A549 (cell line): Measurements from ENCODE around the gene NUDT6. TPM values are rescaled to one million over a fixed set of nuclear protein-coding genes. Genes with fewer than 3 reads are reported as not detected.
A peak's percentile ranks its signal among the peaks of the same experiment; 100 is the strongest.

Experiments used
- ATAC-seq, 2 experiments: fragments of 200-7000 bp in 1 of 2; fragments of >200 bp in 1 of 2; cut with Nextera tagmentation in 1 of 2; cut with Tn5 transposase in 1 of 2; 3 replicates each; pipeline versions ENCODE4 v1.8.0 to v1.9.1; 2018 to 2020; ENCODE audit warnings: mild to moderate bottlenecking in 1 of 2, moderate library complexity in 1 of 2
- CTCF ChIA-PET: fragments of 300-600 bp; sonication (Branson Sonifier 250); formaldehyde crosslinking; extraction: SDS; loops from one replicate; lab custom pipeline; 2021; ENCODE audit warnings: antibody characterized with exemption, inconsistent platforms; lab: Yijun Ruan, JAX
- POLR2A ChIA-PET: fragments of 350-600 bp; formaldehyde crosslinking; extraction: SDS; loops from one replicate; lab custom pipeline; 2021; ENCODE audit warnings: antibody characterized with exemption, inconsistent platforms; lab: Yijun Ruan, JAX
- DNase-seq, 2 experiments: peaks; one replicate each; pipeline versions ENCODE4 v3.0.0 to v3.0.0-alpha.2; 2011 to 2016; ENCODE audit warnings: low read depth in 1 of 2, low spot score in 1 of 2
- FAIRE-seq: peaks from 2 replicates; lab custom pipeline; 2011; peaks lifted over from hg19 to GRCh38; lab: Jason Lieb, UNC
- H3K27ac ChIP-seq, 2 experiments: fragments of >200 bp; sonication (Bioruptor Twin); formaldehyde crosslinking; 3 replicates each; pipeline ENCODE4 v1.5.1; 2016 to 2017
- H3K4me1 ChIP-seq: fragments of >200 bp; sonication (Bioruptor Twin); formaldehyde crosslinking; 3 replicates; pipeline ENCODE4 v1.6.1; 2016
- H3K4me2 ChIP-seq: fragments of >200 bp; sonication (Bioruptor Twin); formaldehyde crosslinking; 3 replicates; pipeline ENCODE4 v1.6.1; 2016
- H3K4me3 ChIP-seq: fragments of >200 bp; sonication (Bioruptor Twin); formaldehyde crosslinking; 3 replicates; pipeline ENCODE4 v1.5.1; 2016
- H3K9me3 ChIP-seq: fragments of >200 bp; sonication (Bioruptor Twin); formaldehyde crosslinking; 3 replicates; pipeline ENCODE4 v1.6.1; 2016
- CEBPB ChIP-seq, 2 experiments: fragments of >200 bp in 1 of 2; sonication (Bioruptor Twin) in 1 of 2; formaldehyde crosslinking in 1 of 2; IDR thresholded peaks; 2 replicates each; pipeline ENCODE4 v1.6.1; 2012 to 2016
- CHD2 ChIP-seq: fragments of 150-350 bp; IDR thresholded peaks from 2 replicates; pipeline ENCODE4 v1.6.1; 2014; ENCODE audit warnings: low read length; ENCODE audit not compliant: partially characterized antibody
- EP300 ChIP-seq, 2 experiments: fragments of >200 bp; sonication (Bioruptor Twin); formaldehyde crosslinking; IDR thresholded peaks; 2 replicates in 1 of 2; 3 replicates in 1 of 2; pipeline ENCODE4 v1.6.1; 2016 to 2017
- ESRRA ChIP-seq: fragments of 150-350 bp; IDR thresholded peaks from 2 replicates; pipeline ENCODE4 v1.6.1; 2014; ENCODE audit warnings: mild to moderate bottlenecking, low read length, borderline replicate concordance
- FOSL2 ChIP-seq, 2 experiments: fragments of 450-650 bp in 1 of 2; fragments of >200 bp in 1 of 2; sonication (Bioruptor Twin) in 1 of 2; formaldehyde crosslinking; IDR thresholded peaks; 2 replicates each; pipeline versions ENCODE4 v1.5.0 to v1.6.1; 2016 to 2020; ENCODE audit warnings: mild to moderate bottlenecking in 1 of 2, moderate library complexity in 1 of 2
- HDAC2 ChIP-seq: fragments of 200-600 bp; sonication (generic); IDR thresholded peaks from 2 replicates; pipeline ENCODE4 v1.6.1; 2016
- HOXB5 ChIP-seq: fragments of 250-450 bp; sonication (Bioruptor Pico); IDR thresholded peaks from 2 replicates; pipeline ENCODE4 v1.5.0; 2020; ENCODE audit warnings: mild to moderate bottlenecking, moderate library complexity
- JUNB ChIP-seq: fragments of >200 bp; sonication (Bioruptor Twin); formaldehyde crosslinking; IDR thresholded peaks from 2 replicates; pipeline ENCODE4 v1.6.1; 2016
- KDM1A ChIP-seq: fragments of 200-600 bp; sonication (generic); IDR thresholded peaks from 2 replicates; pipeline ENCODE4 v1.6.1; 2016; ENCODE audit warnings: low read depth, mild to moderate bottlenecking
- MAFK ChIP-seq: fragments of 450-650 bp; IDR thresholded peaks from 2 replicates; pipeline ENCODE4 v1.6.1; 2014; ENCODE audit not compliant: partially characterized antibody
- MAZ ChIP-seq: fragments of 150-350 bp; IDR thresholded peaks from 2 replicates; pipeline ENCODE4 v1.6.1; 2014; ENCODE audit warnings: antibody characterized with exemption, low read depth, low read length, borderline replicate concordance
- MYC ChIP-seq: IDR thresholded peaks from 2 replicates; pipeline ENCODE4 v1.6.1; 2012; ENCODE audit warnings: mild to moderate bottlenecking, inconsistent platforms, low read length, improper control_type of control experiment, borderline replicate concordance
- POLR2AphosphoS2 ChIP-seq: conservative IDR thresholded peaks from 2 replicates; pipeline ENCODE4 v1.6.1; 2012; ENCODE audit warnings: low read length, improper control_type of control experiment, inconsistent platforms
- RAD21 ChIP-seq, 2 experiments: fragments of >200 bp in 1 of 2; sonication (Bioruptor Twin) in 1 of 2; formaldehyde crosslinking in 1 of 2; IDR thresholded peaks in 1 of 2; conservative IDR thresholded peaks in 1 of 2; 2 replicates in 1 of 2; 3 replicates in 1 of 2; pipeline ENCODE4 v1.6.1; 2012 to 2018; ENCODE audit warnings: inconsistent platforms in 1 of 2
- RARB ChIP-seq: fragments of 250-450 bp; sonication (Bioruptor Pico); IDR thresholded peaks from 2 replicates; pipeline ENCODE4 v1.8.0; 2021; ENCODE audit warnings: mild to moderate bottlenecking, moderate library complexity
- RCOR1 ChIP-seq: fragments of 150-350 bp; IDR thresholded peaks from 2 replicates; pipeline ENCODE4 v1.6.1; 2014; ENCODE audit warnings: antibody characterized with exemption, low read length, low read depth
- RFX5 ChIP-seq: fragments of 450-650 bp; IDR thresholded peaks from 2 replicates; pipeline ENCODE4 v1.7.1; 2014; ENCODE audit warnings: antibody characterized with exemption, mild to moderate bottlenecking, moderate library complexity
- RNF2 ChIP-seq: fragments of 200-600 bp; sonication (generic); IDR thresholded peaks from 2 replicates; pipeline ENCODE4 v1.6.1; 2016; ENCODE audit warnings: low read depth, mild to moderate bottlenecking, antibody characterized with exemption, moderate library complexity, borderline replicate concordance
- SMC3 ChIP-seq: fragments of >200 bp; sonication (Bioruptor Twin); formaldehyde crosslinking; IDR thresholded peaks from 3 replicates; pipeline ENCODE4 v1.6.1; 2018; ENCODE audit warnings: inconsistent platforms
- TP53 ChIP-seq: fragments of 250-450 bp; sonication (Bioruptor Pico); IDR thresholded peaks from 2 replicates; pipeline ENCODE4 v1.5.0; 2021; ENCODE audit warnings: mild to moderate bottlenecking, moderate library complexity
- ZNF302 ChIP-seq: fragments of 250-450 bp; sonication (Bioruptor Pico); IDR thresholded peaks from 2 replicates; pipeline ENCODE4 v1.9.0; 2021; ENCODE audit warnings: inconsistent platforms, mild to moderate bottlenecking, moderate library complexity
- WGBS: methylation state at CpG from one replicate; pipeline ENCODE4 v1.1.6; 2017; ENCODE audit errors: missing lambda C conversion rate; 5-methylcytosine and 5-hydroxymethylcytosine counted together
- polyA plus RNA-seq, 4 experiments: library from polyadenylated mRNA; depleted of rRNA in 3 of 4; stranded (reverse); fragments of >200 nt; fragmentation: RNase III in 1 of 4; extraction: RNeasy Plus Mini Kit Qiagen cat#74134 plus additional on column Dnase treatment in 1 of 4; gene quantifications; 2 replicates in 3 of 4; 3 replicates in 1 of 4; pipeline ENCODE4 v1.2.3, GENCODE V29; 2011 to 2017
- TF ChIP-seq, protein P1 (sequence below): fragments of >200 bp; sonication (Bioruptor Twin); formaldehyde crosslinking; IDR thresholded peaks from 3 replicates; pipeline ENCODE4 v1.5.1; 2016
- TF ChIP-seq, protein P2 (sequence below): fragments of 250-450 bp; sonication (Bioruptor Pico); IDR thresholded peaks from 2 replicates; pipeline ENCODE4 v1.5.0; 2021; ENCODE audit warnings: mild to moderate bottlenecking, moderate library complexity, borderline replicate concordance
- TF ChIP-seq, protein P3 (sequence below): IDR thresholded peaks from 2 replicates; pipeline ENCODE4 v1.6.1; 2012

The NUDT6 gene
- polyA plus RNA-seq, 2 of the 4 experiments (the other 2 are of a cell fraction) = 9.9 to 12.7 TPM

DNA sequence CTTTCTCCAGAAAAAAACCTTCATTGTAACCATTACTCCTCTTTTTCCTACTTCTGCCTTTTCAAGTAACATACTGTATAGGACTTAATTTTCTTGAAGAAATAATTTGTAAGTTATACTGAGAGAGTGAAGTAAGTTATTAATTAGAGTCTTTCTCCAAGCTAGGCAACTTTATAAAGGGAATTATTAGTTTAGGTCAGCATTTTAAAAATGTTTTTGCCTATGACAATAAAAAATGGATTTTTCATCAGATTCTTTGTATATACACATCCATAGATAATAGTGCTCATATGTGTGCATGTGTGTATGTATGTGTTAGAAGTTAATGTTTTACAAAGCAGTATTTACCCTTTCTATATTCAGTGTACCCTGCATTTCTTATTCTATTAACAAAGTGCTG lies 10.4 kb upstream of the NUDT6 start:
- no peaks in the 10 kb centered on the region for H3K4me1 ChIP-seq
- no peaks in the 10 kb centered on the region for H3K9me3 ChIP-seq
- ChIA-PET CTCF (interaction anchor here (0.6 to 4.6 kb wide), 3 partner anchors 17 to 330 kb away, joined by 3 to 32 read pairs (median 4); no protein-coding TSS in a partner anchor), POLR2A (interaction anchor here (0.6 kb wide), 1 partner anchor 101 kb away, joined by 5 read pairs; no protein-coding TSS in a partner anchor)
- H3K27ac ChIP-seq = no peak overlapping the region
- DNase-seq = no peak
- FAIRE-seq = no peak
- ATAC-seq = no peak
- TF ChIP-seq, protein P1, sequence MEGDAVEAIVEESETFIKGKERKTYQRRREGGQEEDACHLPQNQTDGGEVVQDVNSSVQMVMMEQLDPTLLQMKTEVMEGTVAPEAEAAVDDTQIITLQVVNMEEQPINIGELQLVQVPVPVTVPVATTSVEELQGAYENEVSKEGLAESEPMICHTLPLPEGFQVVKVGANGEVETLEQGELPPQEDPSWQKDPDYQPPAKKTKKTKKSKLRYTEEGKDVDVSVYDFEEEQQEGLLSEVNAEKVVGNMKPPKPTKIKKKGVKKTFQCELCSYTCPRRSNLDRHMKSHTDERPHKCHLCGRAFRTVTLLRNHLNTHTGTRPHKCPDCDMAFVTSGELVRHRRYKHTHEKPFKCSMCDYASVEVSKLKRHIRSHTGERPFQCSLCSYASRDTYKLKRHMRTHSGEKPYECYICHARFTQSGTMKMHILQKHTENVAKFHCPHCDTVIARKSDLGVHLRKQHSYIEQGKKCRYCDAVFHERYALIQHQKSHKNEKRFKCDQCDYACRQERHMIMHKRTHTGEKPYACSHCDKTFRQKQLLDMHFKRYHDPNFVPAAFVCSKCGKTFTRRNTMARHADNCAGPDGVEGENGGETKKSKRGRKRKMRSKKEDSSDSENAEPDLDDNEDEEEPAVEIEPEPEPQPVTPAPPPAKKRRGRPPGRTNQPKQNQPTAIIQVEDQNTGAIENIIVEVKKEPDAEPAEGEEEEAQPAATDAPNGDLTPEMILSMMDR = no peak
- peak; percentile 32 for TF ChIP-seq MAFK
- no peak overlapping the region for H3K4me3 ChIP-seq
- H3K4me2 ChIP-seq = no peak overlapping the region

GRCh38 chr4:122930862-122931261 lies 8.5 kb upstream of the NUDT6 start:
- ATAC-seq = no peak
- Histone ChIP-seq H3K4me2 (no peak overlapping the region), H3K4me3 (no peak overlapping the region), H3K4me1 (peaks cover 7% of the 10 kb centered on the region; the same call in 2 of the 3 replicates), H3K9me3 (no peaks in the 10 kb centered on the region), H3K27ac (no peak overlapping the region)
- ChIA-PET POLR2A (no interaction called here), CTCF (interaction anchor here (0.8 to 4.6 kb wide), 15 partner anchors 8 to 333 kb away, joined by 3 to 32 read pairs (median 4); partner anchors contain the start of genes BBS12 and NUDT6)
- no peak for TF ChIP-seq FOSL2 (IDR thresholded peaks at IDR 0.05)
- TF ChIP-seq FOSL2 (CRISPR knock-in tag; IDR thresholded peaks at IDR 0.05) = no peak
- no peak for TF ChIP-seq POLR2AphosphoS2
- TF ChIP-seq ZNF302 = no peak
- TF ChIP-seq MAZ = no peak
- TF ChIP-seq TP53 (CRISPR knock-in tag) = no peak
- no peak for TF ChIP-seq HDAC2
- no peak for TF ChIP-seq EP300 (IDR thresholded peaks at IDR 0.05)
- TF ChIP-seq KDM1A = no peak
- no peak for TF ChIP-seq MYC
- TF ChIP-seq RARB (CRISPR knock-in tag) = no peak
- TF ChIP-seq RCOR1 = no peak
- TF ChIP-seq SMC3 = peak; percentile 74
- TF ChIP-seq JUNB = no peak
- TF ChIP-seq, protein P1 = peak; percentile 51; the same call in 2 of the 3 replicates
- TF ChIP-seq ESRRA = no peak
- no peak for TF ChIP-seq HOXB5 (CRISPR knock-in tag)
- peak; percentile 58 to 75 for TF ChIP-seq RAD21 (conservative IDR thresholded peaks at IDR 0.05 in 1 of 2, IDR thresholded peaks at IDR 0.05 in 1 of 2)
- no peak for DNase-seq
- FAIRE-seq = no peak

- ChIA-PET CTCF (interaction anchor here (1.3 to 2.6 kb wide), 4 partner anchors 14 to 351 kb away, joined by 3 to 15 read pairs (median 6); no protein-coding TSS in a partner anchor), POLR2A (no interaction called here)
- TF ChIP-seq RCOR1 (no peak), CHD2 (no peak), RFX5 (no peak), RNF2 (no peak), HOXB5 (CRISPR knock-in tag) (no peak), CEBPB (IDR thresholded peaks at IDR 0.05) (no peak)
- TF ChIP-seq, protein P2, sequence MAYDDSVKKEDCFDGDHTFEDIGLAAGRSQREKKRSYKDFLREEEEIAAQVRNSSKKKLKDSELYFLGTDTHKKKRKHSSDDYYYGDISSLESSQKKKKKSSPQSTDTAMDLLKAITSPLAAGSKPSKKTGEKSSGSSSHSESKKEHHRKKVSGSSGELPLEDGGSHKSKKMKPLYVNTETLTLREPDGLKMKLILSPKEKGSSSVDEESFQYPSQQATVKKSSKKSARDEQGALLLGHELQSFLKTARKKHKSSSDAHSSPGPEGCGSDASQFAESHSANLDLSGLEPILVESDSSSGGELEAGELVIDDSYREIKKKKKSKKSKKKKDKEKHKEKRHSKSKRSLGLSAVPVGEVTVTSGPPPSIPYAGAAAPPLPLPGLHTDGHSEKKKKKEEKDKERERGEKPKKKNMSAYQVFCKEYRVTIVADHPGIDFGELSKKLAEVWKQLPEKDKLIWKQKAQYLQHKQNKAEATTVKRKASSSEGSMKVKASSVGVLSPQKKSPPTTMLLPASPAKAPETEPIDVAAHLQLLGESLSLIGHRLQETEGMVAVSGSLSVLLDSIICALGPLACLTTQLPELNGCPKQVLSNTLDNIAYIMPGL (CRISPR knock-in tag) = no peak
- TF ChIP-seq, protein P3, sequence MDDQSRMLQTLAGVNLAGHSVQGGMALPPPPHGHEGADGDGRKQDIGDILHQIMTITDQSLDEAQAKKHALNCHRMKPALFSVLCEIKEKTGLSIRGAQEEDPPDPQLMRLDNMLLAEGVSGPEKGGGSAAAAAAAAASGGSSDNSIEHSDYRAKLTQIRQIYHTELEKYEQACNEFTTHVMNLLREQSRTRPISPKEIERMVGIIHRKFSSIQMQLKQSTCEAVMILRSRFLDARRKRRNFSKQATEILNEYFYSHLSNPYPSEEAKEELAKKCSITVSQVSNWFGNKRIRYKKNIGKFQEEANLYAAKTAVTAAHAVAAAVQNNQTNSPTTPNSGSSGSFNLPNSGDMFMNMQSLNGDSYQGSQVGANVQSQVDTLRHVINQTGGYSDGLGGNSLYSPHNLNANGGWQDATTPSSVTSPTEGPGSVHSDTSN = no peak
- FAIRE-seq (no peak), DNase-seq (no peak), ATAC-seq (no peak)
- Histone ChIP-seq H3K4me1 (peaks cover 18% of the 10 kb centered on the region), H3K9me3 (no peaks in the 10 kb centered on the region), H3K4me3 (no peak overlapping the region), H3K4me2 (no peak overlapping the region), H3K27ac (no peak overlapping the region)
- 67% methylated on average over 1 of the region's 1 CpG for WGBS
Measured at GRCh38 chr4:122928930-122929329, 6.5 kb upstream of the NUDT6 start.
